HEK293T (cell line): ENCODE results near the gene PRPF6.
A peak's percentile ranks its signal among the peaks of the same experiment; 100 is the strongest.

Experiments used
- CTCF ChIA-PET: fragments of 350-600 bp; formaldehyde crosslinking; extraction: SDS; loops from one replicate; lab custom pipeline; 2021; ENCODE audit warnings: antibody characterized with exemption, inconsistent platforms; lab: Yijun Ruan, JAX
- POLR2A ChIA-PET: fragments of 350-600 bp; formaldehyde crosslinking; extraction: SDS; loops from one replicate; lab custom pipeline; 2020; ENCODE audit warnings: antibody characterized with exemption, inconsistent platforms; lab: Yijun Ruan, JAX
- DNase-seq: peaks from one replicate; pipeline ENCODE4 v3.0.0; 2012; ENCODE audit warnings: mixed read lengths; ENCODE audit errors: extremely low spot score
- ARNT ChIP-seq: fragments of 450-650 bp; IDR thresholded peaks from 2 replicates; pipeline ENCODE4 v1.6.1; 2017; ENCODE audit warnings: mild to moderate bottlenecking
- BHLHE40 ChIP-seq: fragments of 450-650 bp; IDR thresholded peaks from 2 replicates; pipeline ENCODE4 v1.6.1; 2016; ENCODE audit warnings: mild to moderate bottlenecking, moderate library complexity, borderline replicate concordance
- CTBP1 ChIP-seq: fragments of 450-650 bp; IDR thresholded peaks from 2 replicates; pipeline ENCODE4 v1.6.1; 2016; ENCODE audit warnings: borderline replicate concordance
- ELF4 ChIP-seq: fragments of 450-650 bp; IDR thresholded peaks from 2 replicates; pipeline ENCODE4 v1.6.1; 2017; ENCODE audit warnings: antibody characterized with exemption
- FOXA1 ChIP-seq: fragments of 450-650 bp; IDR thresholded peaks from 2 replicates; pipeline ENCODE4 v1.6.1; 2016; ENCODE audit warnings: mild to moderate bottlenecking
- FOXK2 ChIP-seq: fragments of 450-650 bp; IDR thresholded peaks from 2 replicates; pipeline ENCODE4 v1.6.1; 2016; ENCODE audit warnings: mild to moderate bottlenecking
- FOXM1 ChIP-seq: fragments of 450-650 bp; IDR thresholded peaks from 2 replicates; pipeline ENCODE4 v1.6.1; 2017; ENCODE audit warnings: mild to moderate bottlenecking, borderline replicate concordance
- HDGF ChIP-seq: fragments of 450-650 bp; IDR thresholded peaks from 2 replicates; pipeline ENCODE4 v1.6.1; 2017; ENCODE audit warnings: antibody characterized with exemption, borderline replicate concordance
- L3MBTL2 ChIP-seq: fragments of 450-650 bp; conservative IDR thresholded peaks from 2 replicates; pipeline ENCODE4 v1.6.1; 2016; ENCODE audit warnings: mild to moderate bottlenecking
- LEF1 ChIP-seq: fragments of 450-650 bp; IDR thresholded peaks from 2 replicates; pipeline ENCODE4 v1.6.1; 2017; ENCODE audit warnings: mild to moderate bottlenecking, borderline replicate concordance
- NFRKB ChIP-seq: fragments of 450-650 bp; IDR thresholded peaks from 2 replicates; pipeline ENCODE4 v1.6.1; 2016; ENCODE audit warnings: mild to moderate bottlenecking, moderate library complexity
- PKNOX1 ChIP-seq: fragments of 450-650 bp; IDR thresholded peaks from 2 replicates; pipeline ENCODE4 v1.6.1; 2016
- SP1 ChIP-seq: fragments of 450-650 bp; IDR thresholded peaks from 2 replicates; pipeline ENCODE4 v1.6.1; 2017
- SUZ12 ChIP-seq: fragments of 450-650 bp; IDR thresholded peaks from 2 replicates; pipeline ENCODE4 v1.6.1; 2016; ENCODE audit warnings: mild to moderate bottlenecking
- TARDBP ChIP-seq: fragments of 450-650 bp; IDR thresholded peaks from 2 replicates; pipeline ENCODE4 v1.6.1; 2016
- ZNF384 ChIP-seq: fragments of 450-650 bp; IDR thresholded peaks from 2 replicates; pipeline ENCODE4 v1.6.1; 2016

The PRPF6 gene

DNA sequence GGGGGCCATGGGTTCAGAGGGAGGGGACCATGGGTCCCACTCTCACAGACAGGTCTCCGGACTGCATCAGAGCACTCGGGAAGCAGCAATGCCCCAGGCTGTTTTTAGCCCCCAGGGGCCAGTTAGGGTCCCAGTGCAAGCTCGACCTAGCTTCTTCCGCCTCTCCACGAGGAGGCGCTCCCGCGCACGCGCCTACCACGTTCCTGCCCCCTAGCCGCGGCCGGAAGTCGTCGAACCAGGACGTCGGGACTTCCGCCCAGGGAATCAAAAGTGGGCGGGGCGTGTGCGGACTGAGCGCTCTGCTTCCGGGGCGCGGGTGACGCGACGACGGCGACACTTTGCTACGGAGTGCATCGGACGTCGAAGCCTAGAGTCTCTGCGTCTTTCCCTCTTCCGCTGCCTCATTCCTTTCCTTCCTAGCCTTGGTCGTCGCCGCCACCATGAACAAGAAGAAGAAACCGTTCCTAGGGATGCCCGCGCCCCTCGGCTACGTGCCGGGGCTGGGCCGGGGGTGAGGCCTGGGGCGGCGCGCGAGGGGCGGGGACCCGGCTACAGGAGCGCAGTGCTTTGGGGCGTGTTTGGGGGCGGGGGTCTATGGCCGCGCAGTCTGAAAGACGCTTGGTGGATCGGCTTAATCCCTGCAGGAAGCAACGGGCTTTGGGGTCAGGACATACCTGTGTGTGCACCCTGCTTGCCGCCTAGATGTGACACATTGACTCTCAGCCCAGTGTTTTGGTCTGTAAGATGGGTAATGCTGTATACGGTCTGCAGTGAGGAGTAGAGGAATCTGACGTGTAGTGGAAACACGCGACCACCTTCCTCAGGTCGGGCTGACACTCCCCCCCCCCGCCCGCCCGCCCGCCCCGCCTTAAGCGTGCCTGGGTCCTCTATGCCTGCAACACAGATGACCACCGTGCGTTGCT is at the start of gene PRPF6:
PRPF6 (plus strand) TSS at position 327 of the 923 bp plus-strand sequence; CDS start at position 441, 114 bp downstream.
- ChIA-PET POLR2A (interaction anchor here (0.5 to 2.3 kb wide), 15 partner anchors 10 to 444 kb away, joined by 3 to 13 read pairs (median 3); partner anchors contain the start of genes LKAAEAR1, PTK6, RTEL1 and TCEA2), CTCF (interaction anchor here (0.6 to 2.1 kb wide), 10 partner anchors 11 to 436 kb away, joined by 3 to 7 read pairs (median 4); partner anchors contain the start of gene TCEA2)
- peak; percentile 98 for DNase-seq
- TF ChIP-seq L3MBTL2 (peak; percentile 63), ZNF384 (no peak), ARNT (no peak), HDGF (no peak), PKNOX1 (peak; percentile 26; the same call in 1 of the 2 replicates), NFRKB (no peak), CTBP1 (no peak), FOXM1 (no peak), SUZ12 (no peak), ELF4 (peak; percentile 83), LEF1 (no peak), BHLHE40 (no peak), SP1 (no peak), FOXA1 (no peak), TARDBP (no peak), FOXK2 (no peak)

DNA sequence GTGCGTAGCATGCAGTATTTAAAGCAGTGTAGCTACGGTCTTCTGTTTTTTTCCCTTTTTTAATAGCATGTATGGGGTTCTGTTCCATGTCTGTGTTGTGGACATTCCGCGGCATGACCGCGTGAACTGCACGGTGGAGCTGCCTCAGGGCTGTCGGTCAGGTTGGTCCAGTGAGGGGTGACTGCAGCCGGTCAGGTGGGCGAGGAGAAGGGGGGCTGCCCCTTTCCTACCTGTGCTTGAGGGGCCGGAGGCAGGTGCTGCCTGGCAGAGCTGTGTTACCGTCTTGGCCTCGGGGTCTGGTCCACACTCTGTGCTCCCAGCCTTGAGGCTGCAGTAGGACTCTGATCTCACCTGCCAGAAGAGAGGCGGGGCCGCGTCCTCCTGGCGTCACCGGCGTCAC is 49.2 kb upstream of the PRPF6 start:
- ChIA-PET POLR2A (no interaction called here), CTCF (no interaction called here)
- TF ChIP-seq HDGF (no peak), ARNT (no peak), CTBP1 (no peak), L3MBTL2 (no peak), FOXA1 (no peak), SP1 (no peak), FOXM1 (no peak), ELF4 (no peak), PKNOX1 (no peak), TARDBP (no peak), SUZ12 (no peak), NFRKB (no peak)
- no peak for DNase-seq

GRCh38 chr20:63932606-63933160 is 48.2 kb upstream of the PRPF6 start:
- CTCF ChIA-PET: no interaction called here
- POLR2A ChIA-PET: no interaction called here
- TF ChIP-seq ELF4 (no peak), SUZ12 (no peak), LEF1 (no peak), HDGF (no peak), FOXM1 (no peak), SP1 (no peak), FOXA1 (no peak), FOXK2 (no peak), CTBP1 (no peak), ZNF384 (no peak), L3MBTL2 (no peak), NFRKB (no peak), BHLHE40 (no peak), TARDBP (no peak), ARNT (no peak), PKNOX1 (no peak)
- no peak for DNase-seq

DNA sequence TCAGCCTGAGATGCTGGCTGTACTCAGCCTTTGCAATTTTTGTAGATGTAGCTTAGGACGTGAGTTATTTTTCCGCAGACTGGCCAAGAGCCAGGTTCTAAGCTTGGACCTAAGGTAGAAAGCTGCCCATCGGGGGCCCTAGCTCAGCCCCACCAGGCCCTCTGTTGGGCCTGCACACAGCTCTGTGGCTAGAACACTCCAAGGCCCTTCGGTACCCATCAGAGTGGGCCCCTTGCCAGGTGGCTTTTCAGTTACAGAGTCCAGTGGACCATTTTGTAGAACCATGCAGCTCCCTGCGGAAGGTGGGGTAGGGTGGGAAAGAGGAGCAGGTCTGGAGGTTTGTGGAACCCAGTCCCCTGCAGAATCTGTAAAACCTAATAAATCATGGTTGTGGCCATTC is 47.3 kb upstream of the PRPF6 start:
- no peak for TF ChIP-seq FOXK2
- no peak for TF ChIP-seq L3MBTL2
- no peak for TF ChIP-seq SUZ12
- TF ChIP-seq SP1: no peak
- TF ChIP-seq HDGF: no peak
- no peak for TF ChIP-seq TARDBP
- POLR2A ChIA-PET: interaction anchor here (1.2 kb wide), 1 partner anchor 23 kb away, joined by 3 read pairs; the partner anchor contains the start of gene UCKL1
- CTCF ChIA-PET: interaction anchor here (0.5 kb wide), 1 partner anchor 109 kb away, joined by 7 read pairs; no protein-coding TSS in a partner anchor
- DNase-seq: no peak

DNA sequence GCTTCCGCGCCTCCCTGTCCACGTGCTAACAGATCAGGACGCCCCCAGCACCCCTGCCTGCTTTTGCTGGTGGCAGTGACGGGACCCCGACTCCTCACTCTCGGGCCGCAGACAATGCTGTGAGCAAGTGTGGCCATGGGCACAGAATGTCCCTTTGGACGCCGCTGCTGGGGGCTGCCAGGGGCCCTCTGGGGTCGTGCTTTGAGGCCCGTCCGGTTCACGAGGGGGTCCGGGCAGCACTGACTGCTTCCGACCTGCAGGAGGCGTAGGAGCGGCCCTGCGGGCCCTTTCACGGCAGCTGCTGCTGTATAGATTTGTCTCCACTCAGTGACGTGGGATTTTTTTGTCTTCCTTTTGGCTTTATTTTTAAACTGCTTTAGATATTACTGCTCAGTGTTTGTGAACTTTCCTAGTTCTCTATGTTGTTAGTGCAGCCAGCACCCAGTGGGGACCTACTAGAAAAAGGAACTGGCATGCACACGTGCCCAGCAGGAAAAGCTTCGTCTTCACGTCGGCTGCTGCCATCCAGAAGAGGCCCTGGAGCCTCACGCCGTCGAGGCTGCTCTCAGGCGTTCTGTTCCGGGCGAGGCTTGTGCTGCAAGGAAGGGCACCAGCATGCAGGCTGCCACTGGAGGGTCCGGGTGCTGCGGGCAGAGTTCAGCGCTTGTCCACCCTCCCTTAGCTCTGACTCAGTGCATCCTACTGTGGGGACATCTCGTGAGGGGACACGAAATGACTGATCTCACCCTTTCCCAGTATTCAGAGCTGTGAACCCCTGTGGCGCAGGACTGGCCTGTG is 46.5 kb upstream of the PRPF6 start:
- peak; percentile 56 for DNase-seq

More for the DNA sequence above, 46.5 kb upstream of the PRPF6 start:
- CTCF ChIA-PET: interaction anchor here (1.0 kb wide), 1 partner anchor 8 kb away, joined by 3 read pairs; no protein-coding TSS in a partner anchor
- POLR2A ChIA-PET: interaction anchor here (1.2 kb wide), 1 partner anchor 22 kb away, joined by 3 read pairs; the partner anchor contains the start of gene UCKL1
- TF ChIP-seq FOXM1: no peak
- no peak for TF ChIP-seq HDGF
- TF ChIP-seq TARDBP: no peak
- no peak for TF ChIP-seq ELF4
- no peak for TF ChIP-seq PKNOX1
